ENCODE data around the gene CRYM.

Gene CRYM

GRCh38 chr16:21242756-21243155 is 35.3 kb downstream of the CRYM start:
- DNase-seq, result no peak

DNA sequence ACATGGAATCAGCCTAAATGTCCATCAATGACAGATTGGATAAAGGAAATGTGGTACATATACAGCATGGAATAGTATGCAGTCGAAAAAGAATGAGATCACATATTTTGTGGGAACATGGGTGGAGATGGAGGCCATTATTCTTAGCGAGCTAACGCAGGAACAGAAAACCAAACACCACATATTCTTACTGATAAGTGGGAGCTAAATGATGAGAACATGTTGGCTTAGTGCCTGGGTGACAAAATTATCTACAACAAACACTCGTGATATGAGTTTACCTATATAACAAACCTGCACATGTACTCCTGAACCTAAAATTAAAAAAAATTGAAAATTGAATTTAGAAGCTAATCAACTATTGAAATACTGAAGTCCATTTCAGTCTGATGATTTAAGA is 38.4 kb downstream of the CRYM start:
- no peak for DNase-seq

GRCh38 chr16:21236831-21237230 is 41.3 kb downstream of the CRYM start:
- DNase-seq, result no peak

DNA sequence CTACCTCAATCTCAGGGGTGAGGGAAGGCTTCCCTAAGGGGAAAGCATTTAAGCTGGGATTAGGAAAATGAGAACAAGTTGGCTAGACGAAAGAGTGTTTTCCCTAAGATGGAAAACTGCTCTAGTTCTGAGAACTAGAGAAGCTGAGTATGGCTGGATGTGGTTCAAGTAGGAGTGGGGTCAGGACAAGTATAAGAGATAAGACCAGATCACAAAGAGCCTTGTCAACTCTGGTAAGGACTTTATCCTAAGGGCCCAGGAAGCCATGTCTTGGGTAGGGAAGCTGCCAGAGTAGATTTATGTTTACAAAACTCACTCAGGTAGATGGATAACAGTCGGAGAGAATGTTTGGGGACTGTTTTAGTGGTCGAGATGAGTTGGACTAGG is 42.9 kb downstream of the CRYM start:
- DNase-seq, result no peak

DNA sequence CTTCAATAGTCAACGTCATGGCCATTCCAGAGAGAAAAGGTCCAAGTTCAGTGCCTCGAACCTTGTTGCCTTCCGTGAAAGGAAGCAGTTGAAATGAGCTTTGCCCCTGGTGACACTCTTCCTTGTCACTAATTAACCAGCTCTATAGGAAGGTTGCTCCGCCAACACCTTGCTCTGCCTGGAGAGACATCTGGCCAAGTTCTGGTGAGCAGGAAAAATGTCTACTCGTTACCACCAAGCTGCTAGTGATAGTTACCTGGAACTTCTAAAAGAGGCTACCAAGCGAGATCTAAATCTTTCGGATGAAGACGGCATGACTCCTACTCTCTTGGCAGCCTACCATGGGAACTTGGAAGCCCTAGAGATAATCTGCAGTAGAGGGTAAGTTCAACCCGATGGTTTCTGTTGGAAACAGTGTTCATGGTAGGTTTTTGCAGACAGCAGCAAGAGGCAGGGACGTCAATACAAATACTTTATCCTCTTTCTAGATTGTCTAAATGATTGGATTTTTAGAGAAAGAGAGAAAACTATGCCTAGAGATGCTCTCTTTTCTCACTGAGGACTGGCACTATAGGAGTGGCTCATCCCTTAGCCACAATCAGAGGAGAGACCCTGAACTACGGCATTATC is 44.5 kb downstream of the CRYM start, which contains the start of gene ANKS4B:
ANKS4B (plus strand) TSS at position 179 of the 630 bp plus-strand sequence; CDS start at position 218, 39 bp downstream.
- DNase-seq, result no peak

GRCh38 chr16:21233045-21233520 is 45.0 kb downstream of the CRYM start:
- DNase-seq, result no peak

DNA sequence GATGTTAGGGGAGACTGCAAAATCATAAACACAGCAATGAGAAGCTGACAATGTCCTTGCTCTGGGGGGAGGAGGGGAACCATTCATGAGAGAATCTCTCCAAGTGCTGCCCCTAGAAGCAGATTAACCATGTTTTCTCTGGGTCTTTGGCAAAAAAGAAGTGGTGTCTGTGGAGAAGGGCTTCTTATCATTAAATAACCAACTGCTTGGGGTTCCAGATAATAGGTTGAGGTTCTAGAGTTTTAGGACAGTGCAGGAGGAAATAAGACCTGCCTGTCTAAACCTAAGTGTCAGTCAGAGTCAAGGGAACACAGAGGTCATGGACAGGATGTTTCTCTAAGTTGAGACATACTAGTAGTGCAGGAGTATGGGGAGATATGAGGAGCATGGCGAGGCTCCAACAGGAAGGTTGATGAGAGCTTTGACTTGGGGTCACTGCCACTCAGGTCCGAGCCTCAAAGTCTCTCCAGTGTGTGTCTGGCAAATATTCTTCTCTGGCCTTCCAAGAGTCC is 49.7 kb downstream of the CRYM start:
- no peak for DNase-seq

DNA sequence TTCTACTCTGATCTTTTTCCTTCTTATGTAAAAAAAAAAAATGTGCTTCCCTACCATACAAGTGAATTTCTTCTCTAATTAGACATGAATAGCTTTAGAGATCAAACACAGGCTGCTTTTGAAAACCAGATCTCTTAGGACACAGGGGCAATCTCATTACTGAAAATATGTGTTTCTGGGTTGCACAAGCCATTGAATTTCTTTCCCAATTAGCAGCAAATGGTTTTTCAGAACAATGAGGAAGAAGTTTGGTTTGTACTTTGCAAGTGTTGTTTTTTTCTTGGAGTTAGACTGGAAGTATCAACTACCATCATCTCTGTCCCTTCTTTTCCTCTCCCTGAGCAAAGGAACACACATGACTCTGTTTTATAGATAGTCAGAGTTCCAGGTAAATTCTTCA is 50.2 kb downstream of the CRYM start:
- no peak for DNase-seq

- no peak for DNase-seq
Observed at GRCh38 chr16:21226749-21227148, 51.3 kb downstream of the CRYM start.

DNA sequence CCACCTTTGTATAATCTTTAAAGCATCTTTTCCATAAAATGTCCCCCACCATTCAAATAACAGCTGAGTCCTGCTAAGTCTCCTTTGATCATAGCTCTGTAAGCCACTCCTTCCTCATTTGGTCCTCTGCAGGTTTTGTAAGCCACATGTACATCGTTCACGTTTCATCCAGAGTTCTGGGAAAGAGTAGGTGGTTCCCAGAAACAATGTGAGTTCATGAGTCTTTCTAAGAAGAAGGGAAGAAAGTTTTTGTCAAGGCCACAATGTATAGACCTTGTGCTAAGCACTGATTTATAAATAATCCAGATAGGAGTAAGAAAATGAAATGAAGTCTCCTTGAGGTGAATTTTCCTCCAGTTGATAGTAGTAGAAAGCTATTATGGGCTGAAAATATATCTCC is 53.3 kb downstream of the CRYM start:
- DNase-seq, result no peak

GRCh38 chr16:21223787-21224186 is 54.3 kb downstream of the CRYM start:
- DNase-seq, result no peak

- no peak for DNase-seq
Observed at GRCh38 chr16:21222495-21223337, 55.4 kb downstream of the CRYM start.

DNA sequence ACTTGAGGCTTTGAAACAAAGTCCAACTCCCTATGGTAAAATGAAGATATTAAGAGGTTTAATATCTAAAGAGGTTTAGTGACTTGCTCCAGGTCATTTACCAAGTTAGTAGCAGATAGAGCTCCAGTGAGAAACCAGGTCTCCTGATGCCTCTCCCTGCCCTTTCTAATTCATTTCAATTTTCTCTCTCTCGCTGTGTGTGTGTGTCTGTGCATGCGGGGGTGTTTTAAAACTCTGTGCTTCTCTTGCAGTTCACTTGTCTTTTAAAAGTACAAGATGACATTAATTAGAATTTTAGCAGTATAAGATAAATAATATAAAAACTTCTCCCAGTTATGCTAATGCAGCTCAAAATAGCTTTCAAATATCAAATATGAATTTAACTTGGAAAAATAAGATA is 58.5 kb downstream of the CRYM start:
- no peak for DNase-seq

- DNase-seq, result no peak
Observed at GRCh38 chr16:21218153-21218552, 59.9 kb downstream of the CRYM start.

GRCh38 chr16:21217121-21217520 is 61.0 kb downstream of the CRYM start:
- DNase-seq, result no peak

DNA sequence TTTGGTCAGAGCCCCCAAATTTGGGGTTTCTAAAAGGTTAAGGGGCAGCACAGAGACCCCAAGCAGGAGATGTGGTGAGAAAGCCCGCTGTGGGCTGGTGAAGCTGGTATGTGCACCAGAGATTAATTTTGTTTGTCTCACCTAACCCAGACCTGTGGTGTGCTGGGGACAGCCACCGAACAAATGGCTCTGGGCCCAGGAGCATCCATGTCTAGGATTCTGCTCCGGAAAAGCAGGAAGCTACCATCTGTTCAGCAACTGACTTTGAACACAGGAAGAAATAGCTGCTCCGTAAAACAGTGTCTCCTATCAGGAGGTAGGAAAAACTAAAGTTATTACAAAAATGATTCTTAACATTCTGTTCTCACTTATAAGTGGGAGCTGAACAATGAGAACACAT is 64.0 kb downstream of the CRYM start:
- DNase-seq, result no peak

DNA sequence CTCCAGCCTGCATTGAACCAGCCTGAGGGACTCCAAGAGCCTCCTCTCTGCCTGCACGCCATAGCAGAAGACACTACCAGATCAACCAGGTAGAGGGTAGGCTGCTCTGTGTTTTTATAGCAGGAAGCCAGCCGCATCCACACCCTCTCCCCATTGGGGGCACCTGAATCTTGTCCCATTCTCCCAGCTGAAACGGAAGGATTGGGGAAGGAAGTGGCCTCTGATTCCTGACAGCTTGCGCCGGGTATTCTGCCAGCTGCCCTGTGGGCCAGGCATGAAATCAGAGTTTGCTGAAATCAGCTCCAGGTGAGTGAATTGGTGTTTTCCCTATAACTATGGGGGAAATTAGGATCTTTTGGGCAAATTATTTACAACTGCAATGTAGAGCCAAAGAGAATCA is 66.6 kb downstream of the CRYM start, which contains the start of gene ZP2:
ZP2 (minus strand) TSS at position 89 of the 400 bp plus-strand sequence; CDS start at position 62, 27 bp downstream.
- no peak for DNase-seq

Data from fibroblast of skin of back (primary cell).